ENCODE results near the gene AGPAT3.

Gene AGPAT3

DNA sequence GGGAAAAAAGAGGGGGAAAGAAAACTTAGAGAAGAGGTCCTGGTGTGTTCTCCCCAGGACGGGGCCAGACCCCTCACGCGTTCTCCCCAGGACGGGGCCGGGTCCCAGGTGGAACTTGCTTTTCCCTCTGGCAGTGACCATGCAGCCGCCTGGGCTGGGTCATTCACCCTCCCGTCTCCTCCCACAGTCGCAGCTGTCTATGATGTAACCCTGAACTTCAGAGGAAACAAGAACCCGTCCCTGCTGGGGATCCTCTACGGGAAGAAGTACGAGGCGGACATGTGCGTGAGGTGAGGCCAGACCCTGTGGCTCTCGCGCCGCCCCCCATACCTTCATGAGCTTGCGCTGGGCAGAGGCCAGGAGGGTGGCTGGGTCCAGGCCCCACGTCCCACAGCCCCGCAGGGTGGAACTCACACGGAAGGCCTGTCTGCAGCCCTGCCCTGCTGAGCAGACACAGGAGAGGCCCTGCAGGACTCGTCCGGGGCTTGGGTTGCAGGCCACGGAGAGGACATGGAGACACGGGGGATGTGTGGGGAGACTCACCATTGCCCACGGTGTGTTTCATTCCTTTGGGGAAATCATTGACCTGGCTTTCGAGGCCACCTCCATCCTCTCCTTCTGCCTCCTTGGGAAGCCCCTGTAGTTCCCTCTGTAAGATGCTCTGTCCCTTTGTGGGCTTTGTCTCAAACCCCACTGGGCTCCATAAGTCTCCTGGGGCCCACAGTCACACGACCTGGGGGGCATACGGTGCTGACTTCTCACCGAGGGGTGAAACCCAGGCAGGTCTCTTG lies 106.4 kb downstream of the AGPAT3 start:
- in situ Hi-C loops (cut with HindIII; ENCODE audit: low sequenced_read_pairs) = no loop called here

DNA sequence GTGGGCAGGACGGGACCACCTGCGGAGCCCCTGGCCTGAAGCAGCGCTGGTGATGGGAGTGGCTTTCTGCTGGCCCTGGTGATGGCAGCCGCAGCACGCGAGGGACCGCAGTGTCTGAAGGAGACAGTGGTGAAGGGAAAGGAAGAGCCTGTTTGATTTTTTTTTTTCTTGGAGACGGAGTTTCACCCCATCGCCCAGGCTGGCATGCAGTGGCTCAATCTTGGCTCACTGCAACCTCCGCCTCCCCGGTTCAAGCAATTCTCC lies 106.9 kb downstream of the AGPAT3 start:
- TF ChIP-seq, protein P1, sequence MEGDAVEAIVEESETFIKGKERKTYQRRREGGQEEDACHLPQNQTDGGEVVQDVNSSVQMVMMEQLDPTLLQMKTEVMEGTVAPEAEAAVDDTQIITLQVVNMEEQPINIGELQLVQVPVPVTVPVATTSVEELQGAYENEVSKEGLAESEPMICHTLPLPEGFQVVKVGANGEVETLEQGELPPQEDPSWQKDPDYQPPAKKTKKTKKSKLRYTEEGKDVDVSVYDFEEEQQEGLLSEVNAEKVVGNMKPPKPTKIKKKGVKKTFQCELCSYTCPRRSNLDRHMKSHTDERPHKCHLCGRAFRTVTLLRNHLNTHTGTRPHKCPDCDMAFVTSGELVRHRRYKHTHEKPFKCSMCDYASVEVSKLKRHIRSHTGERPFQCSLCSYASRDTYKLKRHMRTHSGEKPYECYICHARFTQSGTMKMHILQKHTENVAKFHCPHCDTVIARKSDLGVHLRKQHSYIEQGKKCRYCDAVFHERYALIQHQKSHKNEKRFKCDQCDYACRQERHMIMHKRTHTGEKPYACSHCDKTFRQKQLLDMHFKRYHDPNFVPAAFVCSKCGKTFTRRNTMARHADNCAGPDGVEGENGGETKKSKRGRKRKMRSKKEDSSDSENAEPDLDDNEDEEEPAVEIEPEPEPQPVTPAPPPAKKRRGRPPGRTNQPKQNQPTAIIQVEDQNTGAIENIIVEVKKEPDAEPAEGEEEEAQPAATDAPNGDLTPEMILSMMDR (IDR thresholded peaks at IDR 0.05; ENCODE audit: low read depth, low read length) = no peak
- H3K4me3 ChIP-seq (ENCODE audit: low read depth, low read length) = no peak overlapping the region
- DNase-seq (ENCODE audit: low read depth, low spot score) = no peak
- in situ Hi-C loops (cut with HindIII; ENCODE audit: low sequenced_read_pairs) = no loop called here

More for the DNA sequence above, 106.4 kb downstream of the AGPAT3 start:
- TF ChIP-seq, protein P1 (IDR thresholded peaks at IDR 0.05; ENCODE audit: low read depth, low read length) = no peak
- DNase-seq (ENCODE audit: low read depth, low spot score) = no peak
- H3K4me3 ChIP-seq (ENCODE audit: low read depth, low read length) = no peak overlapping the region

DNA sequence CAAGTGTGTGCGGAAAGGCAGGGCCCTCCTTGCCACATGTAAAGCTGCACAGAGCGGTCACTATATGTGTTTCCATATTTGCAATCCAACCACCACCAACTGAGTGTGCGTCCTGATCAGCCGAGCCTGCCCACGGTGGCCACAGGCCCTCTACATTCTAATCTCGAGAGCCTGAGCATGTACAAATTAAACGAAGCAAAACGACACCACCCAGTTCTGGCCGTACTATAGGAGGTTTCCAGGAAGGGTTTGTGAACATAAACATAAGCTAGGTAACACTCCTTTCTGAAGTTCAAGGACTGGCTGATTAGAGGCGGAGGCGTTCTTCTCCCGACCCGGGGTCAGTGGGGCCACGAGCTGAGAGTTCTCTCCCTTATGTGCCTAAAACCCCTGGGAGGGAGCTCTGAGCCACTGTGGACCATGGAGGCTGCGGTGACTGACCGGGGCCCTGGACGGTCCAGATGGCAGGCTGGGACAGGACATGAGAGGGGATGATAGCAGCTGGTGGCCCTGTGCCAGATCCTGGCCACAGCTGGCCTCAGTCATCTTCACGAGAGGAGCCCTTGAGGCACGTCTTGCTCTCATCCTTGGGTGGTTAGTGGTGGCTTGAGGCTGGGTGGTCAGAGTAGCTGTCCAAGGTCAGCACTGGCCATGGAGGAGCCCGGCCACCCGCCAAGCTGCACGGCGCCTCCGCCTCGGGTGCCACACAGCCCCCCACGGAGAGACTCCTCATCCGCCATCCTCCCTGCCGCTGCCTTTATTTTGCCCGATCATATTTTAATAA lies 108.0 kb downstream of the AGPAT3 start:
- in situ Hi-C loops (cut with HindIII; ENCODE audit: low sequenced_read_pairs) = no loop called here
- TF ChIP-seq, protein P1 (IDR thresholded peaks at IDR 0.05; ENCODE audit: low read depth, low read length) = no peak
- no peak overlapping the region for H3K4me3 ChIP-seq (ENCODE audit: low read depth, low read length)

DNA sequence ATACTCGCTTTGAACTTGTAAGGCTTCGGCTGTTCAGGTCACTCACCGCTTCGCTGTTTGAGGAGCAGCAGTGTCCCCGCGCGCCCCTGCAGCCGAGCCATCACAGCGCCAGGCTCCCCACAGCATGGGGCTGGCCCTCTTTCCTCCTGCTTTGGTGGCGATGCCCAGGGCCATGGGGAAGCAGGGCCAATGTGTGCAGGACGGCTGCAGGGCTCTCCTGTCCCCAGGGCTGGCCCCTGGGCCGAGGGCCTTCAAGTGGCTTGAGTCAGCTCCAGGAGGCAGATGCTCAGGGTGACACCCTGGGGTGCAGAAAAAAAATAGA lies 108.6 kb downstream of the AGPAT3 start:
- in situ Hi-C loops (cut with HindIII; ENCODE audit: low sequenced_read_pairs) = no loop called here
- TF ChIP-seq, protein P1 (IDR thresholded peaks at IDR 0.05; ENCODE audit: low read depth, low read length) = no peak
- H3K4me3 ChIP-seq (ENCODE audit: low read depth, low read length) = no peak overlapping the region
- no peak for DNase-seq (ENCODE audit: low read depth, low spot score)

More for the DNA sequence above, 108.0 kb downstream of the AGPAT3 start:
- DNase-seq (ENCODE audit: low read depth, low spot score) = no peak

DNA sequence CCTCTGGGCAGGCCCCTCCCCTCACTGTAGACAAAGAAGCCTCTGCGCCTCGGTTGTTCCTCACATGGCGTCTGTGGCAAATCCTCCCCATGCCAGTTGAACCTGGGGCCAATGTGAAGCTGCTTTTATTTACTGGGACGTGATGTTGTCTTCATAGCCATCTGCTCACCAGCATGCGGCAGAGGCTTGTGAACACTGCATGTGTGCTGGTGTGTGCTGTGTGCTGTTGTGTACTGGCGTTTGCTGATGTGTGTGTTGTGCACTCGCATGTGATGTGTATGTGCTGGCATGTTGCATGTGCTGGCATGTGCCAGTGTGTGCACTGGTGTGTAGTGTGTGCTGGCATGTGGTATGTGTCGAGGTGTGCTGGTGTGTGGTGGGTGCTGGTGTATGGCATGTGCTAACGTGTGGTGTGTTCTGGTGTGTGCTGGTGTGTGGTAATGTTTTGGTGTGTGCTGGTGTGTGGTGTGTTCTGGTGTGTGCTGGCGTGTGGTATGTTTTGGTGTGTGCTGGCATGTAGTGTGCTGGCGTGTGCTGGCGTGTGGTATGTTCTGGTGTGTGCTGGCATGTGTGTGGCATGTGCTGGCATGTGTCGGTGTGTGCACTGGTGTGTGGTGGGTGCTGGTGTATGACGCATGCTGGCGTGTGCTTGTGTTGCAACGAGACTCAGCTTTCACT lies 109.9 kb downstream of the AGPAT3 start:
- no peak for DNase-seq (ENCODE audit: low read depth, low spot score)
- TF ChIP-seq, protein P1 (IDR thresholded peaks at IDR 0.05; ENCODE audit: low read depth, low read length) = no peak
- H3K4me3 ChIP-seq (ENCODE audit: low read depth, low read length) = no peak overlapping the region
- in situ Hi-C loops (cut with HindIII; ENCODE audit: low sequenced_read_pairs) = no loop called here

DNA sequence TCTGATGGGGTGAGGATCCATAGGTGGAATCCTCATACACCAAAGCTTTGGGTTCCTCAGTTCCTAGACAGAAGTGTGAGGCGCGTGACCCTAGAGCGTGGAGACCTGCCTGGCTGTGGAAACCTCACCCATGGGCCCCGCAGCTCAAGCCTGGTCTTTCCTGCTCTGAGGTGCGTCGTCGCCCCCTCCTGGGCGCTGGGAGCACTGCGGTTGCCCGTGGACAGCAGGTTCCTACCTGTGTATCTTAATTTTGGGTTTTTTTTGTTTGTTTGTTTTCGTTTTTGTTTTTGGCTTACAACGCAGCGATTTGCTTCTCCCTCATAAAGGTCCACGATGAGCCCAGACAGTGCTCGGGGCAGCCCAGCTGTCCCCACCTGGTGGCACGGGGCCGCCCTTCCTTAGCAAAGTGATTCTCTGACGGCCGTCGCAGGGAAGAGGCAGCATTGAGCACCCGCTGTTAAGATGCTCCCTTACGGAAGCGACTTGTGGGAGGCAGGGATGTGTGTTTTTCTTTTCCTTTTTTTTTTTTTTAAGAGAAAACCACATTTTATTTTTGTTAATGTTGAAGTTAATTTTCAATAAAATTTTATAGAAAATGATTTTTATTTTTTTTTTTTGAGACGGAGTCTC lies 110.6 kb downstream of the AGPAT3 start:
- no peak overlapping the region for H3K4me3 ChIP-seq (ENCODE audit: low read depth, low read length)
- peak; percentile 58 for DNase-seq (ENCODE audit: low read depth, low spot score)
- TF ChIP-seq, protein P1 (IDR thresholded peaks at IDR 0.05; ENCODE audit: low read depth, low read length) = peak; percentile 98
- in situ Hi-C loops (cut with HindIII; ENCODE audit: low sequenced_read_pairs) = no loop called here
